ENCODE data around the gene SLC49A3. TPM values are rescaled to one million over a fixed set of nuclear protein-coding genes. Genes with fewer than 3 reads are reported as not detected.
"Not testable (repeated sequence)": the region's sequence is repeated elsewhere in the genome, so short reads cannot be mapped to it uniquely, and the experiment has no call there.

Gene SLC49A3
- total RNA-seq, 3 donors from 2014 or later = 14.4 to 22.3 (median 18.3) TPM

DNA sequence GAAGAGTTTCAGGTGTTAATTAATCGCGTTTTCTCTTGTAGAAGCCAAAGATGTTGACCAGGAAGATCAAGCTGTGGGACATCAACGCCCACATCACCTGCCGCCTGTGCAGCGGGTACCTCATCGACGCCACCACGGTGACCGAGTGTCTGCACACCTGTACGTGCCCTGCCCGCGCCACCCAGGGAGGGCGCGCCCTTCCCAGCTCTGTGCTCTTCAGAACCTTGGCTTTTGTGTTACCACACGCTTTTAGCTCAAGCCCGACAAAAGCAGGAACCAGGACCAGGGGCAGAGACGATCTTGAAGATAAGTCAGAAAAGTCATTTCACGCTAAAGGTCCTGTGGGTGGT lies 44.7 kb upstream of the SLC49A3 start:
- DNase-seq (ENCODE audit: low spot score in 2 of 2) = no peak
- no peak overlapping the region for H3K27ac ChIP-seq
- H3K36me3 ChIP-seq = peaks cover 11% of the 10 kb centered on the region
- H3K4me3 ChIP-seq = no peak overlapping the region
- no peaks in the 10 kb centered on the region for H3K9me3 ChIP-seq
- intact Hi-C loops (cut with DNase I; ENCODE audit: low total_unique reads) = no loop called here
- H3K27me3 ChIP-seq = no peaks in the 10 kb centered on the region
- no peak for TF ChIP-seq POLR2AphosphoS5 (IDR thresholded peaks at IDR 0.05)
- no peaks in the 10 kb centered on the region for H3K4me1 ChIP-seq

DNA sequence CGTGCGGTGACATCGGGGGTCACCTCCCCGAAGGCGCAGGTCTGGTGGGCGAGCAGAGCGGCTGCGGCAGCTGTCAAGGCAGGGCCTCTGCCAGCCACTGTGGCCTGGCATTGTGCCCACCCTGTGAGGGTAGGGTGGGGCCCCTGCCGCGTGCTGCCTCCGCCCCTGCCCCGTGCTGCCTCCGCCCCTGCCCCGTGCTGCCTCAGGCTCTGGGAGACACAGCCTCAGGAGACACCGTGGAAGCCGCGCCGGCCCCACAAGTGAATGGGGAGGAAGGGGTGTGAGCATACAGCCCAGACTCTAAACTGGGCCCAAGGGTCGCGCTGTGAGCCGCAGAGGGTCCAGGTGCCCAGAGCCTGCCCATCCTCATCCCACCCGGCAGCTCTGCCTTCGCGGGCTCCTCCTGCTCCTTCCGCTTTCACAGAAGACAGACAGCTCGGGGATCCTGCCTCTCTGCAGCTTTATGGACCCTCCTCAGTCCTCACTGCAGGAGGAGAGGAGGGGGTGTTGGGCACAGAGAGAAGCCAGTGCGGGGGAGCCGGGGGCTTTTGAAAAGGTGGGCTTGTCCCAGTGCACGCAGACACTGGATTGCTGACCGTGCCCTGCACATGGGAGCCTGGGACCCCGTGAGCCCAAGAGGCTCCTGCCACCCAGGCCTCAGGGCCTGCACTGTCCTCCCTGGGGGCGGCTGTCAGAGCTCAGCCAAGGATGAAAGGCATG lies 44.1 kb upstream of the SLC49A3 start:
- peaks cover 11% of the 10 kb centered on the region for H3K36me3 ChIP-seq
- H3K4me3 ChIP-seq = no peak overlapping the region
- H3K27me3 ChIP-seq = no peaks in the 10 kb centered on the region
- intact Hi-C loops (cut with DNase I; ENCODE audit: low total_unique reads) = no loop called here
- H3K4me1 ChIP-seq = no peaks in the 10 kb centered on the region
- H3K9me3 ChIP-seq = no peaks in the 10 kb centered on the region
- no peak overlapping the region for H3K27ac ChIP-seq
- TF ChIP-seq POLR2A (IDR thresholded peaks at IDR 0.05) = no peak
- TF ChIP-seq, protein P1, sequence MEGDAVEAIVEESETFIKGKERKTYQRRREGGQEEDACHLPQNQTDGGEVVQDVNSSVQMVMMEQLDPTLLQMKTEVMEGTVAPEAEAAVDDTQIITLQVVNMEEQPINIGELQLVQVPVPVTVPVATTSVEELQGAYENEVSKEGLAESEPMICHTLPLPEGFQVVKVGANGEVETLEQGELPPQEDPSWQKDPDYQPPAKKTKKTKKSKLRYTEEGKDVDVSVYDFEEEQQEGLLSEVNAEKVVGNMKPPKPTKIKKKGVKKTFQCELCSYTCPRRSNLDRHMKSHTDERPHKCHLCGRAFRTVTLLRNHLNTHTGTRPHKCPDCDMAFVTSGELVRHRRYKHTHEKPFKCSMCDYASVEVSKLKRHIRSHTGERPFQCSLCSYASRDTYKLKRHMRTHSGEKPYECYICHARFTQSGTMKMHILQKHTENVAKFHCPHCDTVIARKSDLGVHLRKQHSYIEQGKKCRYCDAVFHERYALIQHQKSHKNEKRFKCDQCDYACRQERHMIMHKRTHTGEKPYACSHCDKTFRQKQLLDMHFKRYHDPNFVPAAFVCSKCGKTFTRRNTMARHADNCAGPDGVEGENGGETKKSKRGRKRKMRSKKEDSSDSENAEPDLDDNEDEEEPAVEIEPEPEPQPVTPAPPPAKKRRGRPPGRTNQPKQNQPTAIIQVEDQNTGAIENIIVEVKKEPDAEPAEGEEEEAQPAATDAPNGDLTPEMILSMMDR (IDR thresholded peaks at IDR 0.05) = no peak
- TF ChIP-seq POLR2AphosphoS5 (IDR thresholded peaks at IDR 0.05) = no peak
- no peak for DNase-seq (ENCODE audit: low spot score in 2 of 2)

DNA sequence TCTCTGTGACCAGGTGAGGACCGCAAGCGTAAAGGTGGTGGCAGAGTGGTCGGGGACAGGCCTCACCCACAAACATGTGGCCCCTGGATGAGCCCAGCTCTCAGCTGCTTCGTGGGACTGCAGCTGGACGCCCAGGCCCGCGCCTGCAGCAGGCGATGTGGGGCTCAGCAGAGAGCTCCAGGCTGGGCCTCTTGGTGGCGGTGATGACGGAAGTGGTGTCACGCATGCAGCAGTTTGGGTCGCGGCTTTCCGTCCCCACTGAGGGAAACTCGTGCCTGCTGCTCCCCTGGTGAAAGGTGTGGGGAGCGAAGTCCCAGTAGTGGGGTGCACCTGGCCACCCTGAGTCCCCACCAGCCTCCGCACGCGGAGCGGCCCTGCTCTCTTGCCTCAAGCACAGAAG lies 43.5 kb upstream of the SLC49A3 start:
- Histone ChIP-seq H3K27me3 (no peaks in the 10 kb centered on the region), H3K9me3 (no peaks in the 10 kb centered on the region), H3K36me3 (peaks cover 11% of the 10 kb centered on the region), H3K4me1 (no peaks in the 10 kb centered on the region), H3K4me3 (no peak overlapping the region), H3K27ac (no peak overlapping the region)
- intact Hi-C loops (cut with DNase I; ENCODE audit: low total_unique reads) = no loop called here
- no peak for DNase-seq (ENCODE audit: low spot score in 2 of 2)
- TF ChIP-seq POLR2AphosphoS5 (IDR thresholded peaks at IDR 0.05) (no peak), POLR2A (IDR thresholded peaks at IDR 0.05) (no peak)
- TF ChIP-seq, protein P1 (IDR thresholded peaks at IDR 0.05) = no peak

DNA sequence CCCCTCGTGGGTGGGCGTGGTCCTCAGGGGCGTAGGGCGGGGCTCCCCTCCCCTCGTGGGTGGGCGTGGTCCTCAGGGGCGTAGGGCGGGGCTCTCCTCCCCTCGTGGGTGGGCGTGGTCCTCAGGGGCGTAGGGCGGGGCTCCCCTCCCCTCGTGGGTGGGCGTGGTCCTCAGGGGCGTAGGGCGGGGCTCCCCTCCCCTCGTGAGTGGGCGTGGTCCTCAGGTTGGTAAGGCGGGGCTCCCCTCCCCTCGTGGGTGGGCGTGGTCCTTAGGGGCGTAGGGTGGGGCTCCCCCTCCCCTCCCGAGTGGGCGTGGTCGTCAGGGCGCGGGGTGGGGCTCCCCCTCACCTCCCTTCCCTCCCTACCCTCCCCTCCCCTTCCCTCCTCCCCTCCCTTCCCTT lies 43.0 kb upstream of the SLC49A3 start:
- intact Hi-C loops (cut with DNase I; ENCODE audit: low total_unique reads); H3K4me1 ChIP-seq; DNase-seq (ENCODE audit: low spot score in 2 of 2); H3K27me3 ChIP-seq; H3K4me3 ChIP-seq; H3K9me3 ChIP-seq; H3K27ac ChIP-seq: not testable (repeated sequence)
- H3K36me3 ChIP-seq = peaks cover 11% of the 10 kb centered on the region

DNA sequence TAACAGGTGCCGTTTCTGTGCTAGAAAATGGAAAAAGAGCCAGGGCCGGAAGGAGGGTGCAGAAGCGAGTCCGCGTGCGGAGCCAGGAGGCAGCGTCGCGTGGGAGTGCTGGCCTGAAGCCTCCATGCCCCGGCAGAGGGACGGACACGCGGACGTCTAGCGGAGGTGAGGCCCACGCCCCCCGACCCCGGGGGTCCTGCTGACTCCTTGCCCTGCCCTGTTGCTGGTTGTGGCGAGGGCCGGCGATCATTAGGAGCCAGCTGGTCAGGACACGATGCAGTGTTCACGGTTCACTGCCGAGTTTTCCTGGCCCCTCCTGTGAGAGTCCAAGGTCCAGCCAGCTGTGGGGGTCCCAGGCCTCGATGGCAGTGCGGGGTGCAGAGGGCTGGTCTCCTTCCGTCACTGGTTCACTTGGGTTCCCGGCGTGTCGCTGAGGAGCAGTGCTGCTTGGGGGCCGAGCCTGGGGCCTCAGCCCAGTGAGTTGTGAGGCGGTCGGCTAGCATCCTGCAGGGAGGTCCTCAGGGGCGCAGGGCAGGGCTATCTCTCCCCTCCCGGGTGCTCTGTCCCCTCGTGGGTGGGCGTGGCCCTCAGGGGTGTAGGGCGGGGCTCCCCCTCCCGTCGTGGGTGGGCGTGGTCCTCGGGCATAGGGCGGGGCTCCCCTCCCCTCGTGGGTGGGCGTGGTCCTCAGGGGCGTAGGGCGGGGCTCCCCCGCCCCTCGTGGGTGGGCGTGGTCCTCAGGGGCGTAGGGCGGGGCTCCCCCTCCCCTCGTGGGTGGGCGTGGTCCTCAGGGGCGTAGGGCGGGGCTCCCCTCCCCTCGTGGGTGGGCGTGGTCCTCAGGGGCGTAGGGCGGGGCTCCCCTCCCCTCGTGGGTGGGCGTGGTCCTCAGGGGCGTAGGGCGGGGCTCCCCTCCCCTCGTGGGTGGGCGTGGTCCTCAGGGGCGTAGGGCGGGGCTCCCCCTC lies 42.3 kb upstream of the SLC49A3 start:
- H3K4me3 ChIP-seq; H3K27ac ChIP-seq; H3K9me3 ChIP-seq; H3K4me1 ChIP-seq; DNase-seq (ENCODE audit: low spot score in 2 of 2); H3K27me3 ChIP-seq; intact Hi-C loops (cut with DNase I; ENCODE audit: low total_unique reads): not testable (repeated sequence)
- H3K36me3 ChIP-seq = peaks cover 11% of the 10 kb centered on the region

DNA sequence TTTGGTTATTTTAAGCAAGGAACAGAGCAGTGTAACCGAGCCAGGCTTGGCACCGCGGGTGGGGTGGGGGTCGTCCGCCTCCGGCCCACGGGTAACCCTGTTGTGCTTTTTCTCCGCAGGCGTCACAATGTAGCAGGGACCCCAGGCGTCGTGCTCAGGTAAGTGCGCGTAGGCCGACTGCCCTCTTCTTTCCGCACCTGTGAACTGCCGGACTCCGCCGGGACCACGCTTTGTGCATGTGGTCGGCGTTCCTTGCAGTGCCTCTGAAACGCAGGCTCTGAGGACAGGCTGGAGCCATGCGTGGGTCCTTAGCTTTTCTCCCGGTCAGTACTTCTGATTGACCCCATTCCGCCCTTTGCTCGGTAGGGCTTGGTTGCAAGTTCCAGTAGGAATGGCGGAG lies 41.6 kb upstream of the SLC49A3 start:
- no peaks in the 10 kb centered on the region for H3K27me3 ChIP-seq
- intact Hi-C loops (cut with DNase I; ENCODE audit: low total_unique reads) = no loop called here
- no peak overlapping the region for H3K27ac ChIP-seq
- DNase-seq (ENCODE audit: low spot score in 2 of 2) = no peak
- TF ChIP-seq POLR2A (IDR thresholded peaks at IDR 0.05) = no peak
- TF ChIP-seq, protein P1 (IDR thresholded peaks at IDR 0.05) = no peak
- TF ChIP-seq POLR2AphosphoS5 (IDR thresholded peaks at IDR 0.05) = no peak
- H3K4me3 ChIP-seq = no peak overlapping the region
- H3K36me3 ChIP-seq = peaks cover 11% of the 10 kb centered on the region
- no peaks in the 10 kb centered on the region for H3K9me3 ChIP-seq
- no peaks in the 10 kb centered on the region for H3K4me1 ChIP-seq

Measured in breast epithelium (tissue), 4 donors.